ENCODE data around the gene GPX7.

The GPX7 gene

GRCh38 chr1:52602856-52603600, 857 bp downstream of the GPX7 start (continued):
- TF ChIP-seq ZNF488 (tag by site-specific recombination; IDR thresholded peaks at IDR 0.05) = no peak
- no peak for TF ChIP-seq ZBTB11 (tag by site-specific recombination; conservative IDR thresholded peaks at IDR 0.05; ENCODE audit: low read depth)
- no peak for TF ChIP-seq KLF1 (tag by site-specific recombination; IDR thresholded peaks at IDR 0.05)
- no peak for TF ChIP-seq ZBTB21 (tag by site-specific recombination; IDR thresholded peaks at IDR 0.05)
- no peak for TF ChIP-seq ZBTB7A (tag by site-specific recombination; IDR thresholded peaks at IDR 0.05; ENCODE audit: low read depth)
- no peak for TF ChIP-seq ZNF548 (tag by site-specific recombination; IDR thresholded peaks at IDR 0.05)
- no peak for TF ChIP-seq ZNF398 (tag by site-specific recombination; IDR thresholded peaks at IDR 0.05)

GRCh38 chr1:52603630-52604029, 1.5 kb downstream of the GPX7 start:
- TF ChIP-seq ZNF707 (tag by site-specific recombination; IDR thresholded peaks at IDR 0.05) (no peak), AEBP2 (tag by site-specific recombination; IDR thresholded peaks at IDR 0.05; ENCODE audit: borderline replicate concordance) (no peak), ZNF639 (tag by site-specific recombination; IDR thresholded peaks at IDR 0.05) (no peak), ZBTB1 (tag by site-specific recombination; IDR thresholded peaks at IDR 0.05) (no peak), ZNF521 (tag by site-specific recombination; IDR thresholded peaks at IDR 0.05) (no peak), ZNF654 (tag by site-specific recombination; IDR thresholded peaks at IDR 0.05; ENCODE audit: low read depth) (no peak), ZXDB (tag by site-specific recombination; IDR thresholded peaks at IDR 0.05) (no peak), GLI4 (tag by site-specific recombination; IDR thresholded peaks at IDR 0.05) (no peak), ZNF560 (tag by site-specific recombination; IDR thresholded peaks at IDR 0.05; ENCODE audit: borderline replicate concordance) (no peak), ZSCAN30 (tag by site-specific recombination; IDR thresholded peaks at IDR 0.05) (no peak), ZNF664 (tag by site-specific recombination; IDR thresholded peaks at IDR 0.05) (no peak)
- POLR2A ChIA-PET = no interaction called here
- H3K36me3 ChIP-seq (ENCODE audit: control insufficient read depth in 2 of 2, insufficient read depth in 1 of 2, low read length in 2 of 2) = no peaks in the 10 kb centered on the region
- H3K4me3 ChIP-seq (ENCODE audit: low read depth, low read length) = no peak overlapping the region
- no peaks in the 10 kb centered on the region for H3K9me3 ChIP-seq (ENCODE audit: control insufficient read depth, insufficient read depth, low read depth, low read length)
- CTCF ChIA-PET = no interaction called here
- H3K27ac ChIP-seq (ENCODE audit: extremely low read depth, low read depth, low read length) = no peak overlapping the region
- no peaks in the 10 kb centered on the region for H3K4me1 ChIP-seq (ENCODE audit: control insufficient read depth, insufficient read depth, low read length)

Data from HEK293 (cell line).